Smooth muscle cell (in vitro differentiated cells): ENCODE data around the gene INTS2. TPM values are rescaled to one million over a fixed set of nuclear protein-coding genes. Genes with fewer than 3 reads are reported as not detected.

ENCODE experiments used
- DNase-seq: peaks from one replicate; lab custom pipeline; 2025; ENCODE audit not compliant: unreplicated experiment; lab: John Stamatoyannopoulos, UW
- H2AFZ ChIP-seq: fragments of 200-600 bp; sonication (generic); 2 replicates; pipeline ENCODE4 v1.6.0; 2016; ENCODE audit warnings: antibody characterized with exemption, low read depth, mild to moderate bottlenecking
- H3F3A ChIP-seq: fragments of 200-600 bp; sonication (generic); 2 replicates; pipeline ENCODE4 v1.6.0; 2017; ENCODE audit warnings: antibody characterized with exemption, low read depth
- H3K27ac ChIP-seq: fragments of 200-600 bp; sonication (generic); 2 replicates; pipeline ENCODE4 v1.5.1; 2016; ENCODE audit warnings: low read depth, mild to moderate bottlenecking
- H3K27me3 ChIP-seq: fragments of 200-600 bp; sonication (generic); 2 replicates; pipeline ENCODE4 v1.6.1; 2016; ENCODE audit warnings: low read depth, mild to moderate bottlenecking
- H3K36me3 ChIP-seq: fragments of 200-600 bp; sonication (generic); 2 replicates; pipeline ENCODE4 v1.5.1; 2016; ENCODE audit warnings: low read depth
- H3K4me1 ChIP-seq: fragments of 200-600 bp; sonication (generic); 2 replicates; pipeline ENCODE4 v1.5.1; 2016; ENCODE audit warnings: low read depth
- H3K4me2 ChIP-seq: fragments of 200-600 bp; sonication (generic); 2 replicates; pipeline ENCODE4 v1.6.0; 2016; ENCODE audit warnings: mild to moderate bottlenecking
- H3K4me3 ChIP-seq: fragments of 200-600 bp; sonication (generic); 2 replicates; pipeline ENCODE4 v1.5.1; 2016; ENCODE audit warnings: mild to moderate bottlenecking
- H3K79me2 ChIP-seq: fragments of 200-600 bp; sonication (generic); 2 replicates; pipeline ENCODE4 v1.6.0; 2016; ENCODE audit warnings: low read depth, mild to moderate bottlenecking
- H3K9ac ChIP-seq: fragments of 200-600 bp; sonication (generic); 2 replicates; pipeline ENCODE4 v1.6.0; 2016; ENCODE audit warnings: low read depth
- H3K9me3 ChIP-seq: fragments of 200-600 bp; sonication (generic); replicated peaks from 2 replicates; pipeline ENCODE4 v1.5.1; 2016; ENCODE audit warnings: low read depth
- H4K20me1 ChIP-seq: fragments of 200-600 bp; sonication (generic); 2 replicates; pipeline ENCODE4 v1.6.0; 2016; ENCODE audit warnings: low read depth
- WGBS: methylation state at CpG from one replicate; pipeline ENCODE4 v1.1.7; 2016; ENCODE audit warnings: low lambda C conversion rate; 5-methylcytosine and 5-hydroxymethylcytosine counted together
- polyA plus RNA-seq: library from polyadenylated mRNA; unstranded; fragments of >200 nt; fragmentation: Nextera tagmentation; extraction: Ambion mirVana; gene quantifications from 2 replicates; pipeline ENCODE4 v1.2.1, GENCODE V29; 2016
- total RNA-seq: library from RNA; depleted of rRNA; stranded (reverse); fragments of >200 nt; gene quantifications from 2 replicates; pipeline ENCODE4 v1.2.3, GENCODE V29; 2014
- TF ChIP-seq, protein P1 (sequence below): fragments of 200-600 bp; sonication (generic); IDR thresholded peaks from 2 replicates; pipeline ENCODE4 v1.5.1; 2017; ENCODE audit warnings: borderline replicate concordance, mild to moderate bottlenecking, antibody characterized with exemption; ENCODE audit not compliant: insufficient read depth, poor library complexity, severe bottlenecking

The INTS2 gene
- total and polyA plus RNA-seq, 2 experiments from 2014 or later: 3.9 to 15.5 TPM

GRCh38 chr17:61856035-61856434, 71.7 kb downstream of the INTS2 start:
- Histone ChIP-seq H3K4me1 (peaks cover 7% of the 10 kb centered on the region), H3K79me2 (peaks cover 13% of the 10 kb centered on the region), H3K4me2 (no peak overlapping the region), H3K9me3 (no peaks in the 10 kb centered on the region), H3K4me3 (no peak overlapping the region), H3K9ac (no peak overlapping the region), H3F3A (no peaks in the 10 kb centered on the region), H2AFZ (no peak overlapping the region), H3K36me3 (no peaks in the 10 kb centered on the region), H3K27me3 (no peaks in the 10 kb centered on the region), H4K20me1 (no peaks in the 10 kb centered on the region), H3K27ac (no peak overlapping the region)
- TF ChIP-seq, protein P1, sequence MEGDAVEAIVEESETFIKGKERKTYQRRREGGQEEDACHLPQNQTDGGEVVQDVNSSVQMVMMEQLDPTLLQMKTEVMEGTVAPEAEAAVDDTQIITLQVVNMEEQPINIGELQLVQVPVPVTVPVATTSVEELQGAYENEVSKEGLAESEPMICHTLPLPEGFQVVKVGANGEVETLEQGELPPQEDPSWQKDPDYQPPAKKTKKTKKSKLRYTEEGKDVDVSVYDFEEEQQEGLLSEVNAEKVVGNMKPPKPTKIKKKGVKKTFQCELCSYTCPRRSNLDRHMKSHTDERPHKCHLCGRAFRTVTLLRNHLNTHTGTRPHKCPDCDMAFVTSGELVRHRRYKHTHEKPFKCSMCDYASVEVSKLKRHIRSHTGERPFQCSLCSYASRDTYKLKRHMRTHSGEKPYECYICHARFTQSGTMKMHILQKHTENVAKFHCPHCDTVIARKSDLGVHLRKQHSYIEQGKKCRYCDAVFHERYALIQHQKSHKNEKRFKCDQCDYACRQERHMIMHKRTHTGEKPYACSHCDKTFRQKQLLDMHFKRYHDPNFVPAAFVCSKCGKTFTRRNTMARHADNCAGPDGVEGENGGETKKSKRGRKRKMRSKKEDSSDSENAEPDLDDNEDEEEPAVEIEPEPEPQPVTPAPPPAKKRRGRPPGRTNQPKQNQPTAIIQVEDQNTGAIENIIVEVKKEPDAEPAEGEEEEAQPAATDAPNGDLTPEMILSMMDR: no peak
- DNase-seq: no peak
- WGBS: 98% methylated on average over 1 of the region's 1 CpG

GRCh38 chr17:61852857-61853256, 74.9 kb downstream of the INTS2 start:
- H4K20me1 ChIP-seq: no peaks in the 10 kb centered on the region
- no peak for DNase-seq
- H3K27me3 ChIP-seq: no peaks in the 10 kb centered on the region
- no peaks in the 10 kb centered on the region for H3K79me2 ChIP-seq
- H3K9ac ChIP-seq: no peak overlapping the region
- WGBS: 94% methylated on average over 2 of the region's 2 CpGs
- no peaks in the 10 kb centered on the region for H3K4me1 ChIP-seq
- no peak overlapping the region for H3K4me2 ChIP-seq
- no peak overlapping the region for H3K27ac ChIP-seq
- H2AFZ ChIP-seq: no peak overlapping the region
- H3K4me3 ChIP-seq: no peak overlapping the region
- no peaks in the 10 kb centered on the region for H3K36me3 ChIP-seq
- no peaks in the 10 kb centered on the region for H3F3A ChIP-seq
- TF ChIP-seq, protein P1: no peak
- no peaks in the 10 kb centered on the region for H3K9me3 ChIP-seq

DNA sequence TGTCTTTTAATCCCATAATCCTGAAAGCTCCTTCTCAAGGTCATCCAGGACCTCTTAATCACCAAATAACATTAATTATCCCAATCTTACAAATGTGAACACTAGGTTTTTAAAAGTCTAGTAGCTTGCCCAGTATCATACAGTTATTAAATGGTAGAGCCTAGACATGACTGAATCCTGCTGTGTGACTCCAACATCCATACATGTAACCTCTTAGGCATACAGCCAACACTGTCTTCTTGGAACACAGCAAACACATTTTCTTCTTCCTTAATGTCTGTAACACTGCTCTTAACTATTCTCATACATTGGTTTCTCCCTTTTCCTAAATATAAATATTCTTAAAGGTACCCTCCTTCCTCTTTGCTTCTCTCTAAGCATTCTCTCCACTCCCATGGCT, 78.1 kb downstream of the INTS2 start:
- no peak overlapping the region for H2AFZ ChIP-seq
- no peaks in the 10 kb centered on the region for H3K4me1 ChIP-seq
- DNase-seq: no peak
- H3K27me3 ChIP-seq: no peaks in the 10 kb centered on the region
- no peak overlapping the region for H3K9ac ChIP-seq
- H3K36me3 ChIP-seq: no peaks in the 10 kb centered on the region
- TF ChIP-seq, protein P1: no peak
- no peaks in the 10 kb centered on the region for H3K79me2 ChIP-seq
- H3K4me2 ChIP-seq: no peak overlapping the region
- no peaks in the 10 kb centered on the region for H3F3A ChIP-seq
- no peak overlapping the region for H3K4me3 ChIP-seq
- no peaks in the 10 kb centered on the region for H3K9me3 ChIP-seq
- H4K20me1 ChIP-seq: no peaks in the 10 kb centered on the region
- no peak overlapping the region for H3K27ac ChIP-seq

DNA sequence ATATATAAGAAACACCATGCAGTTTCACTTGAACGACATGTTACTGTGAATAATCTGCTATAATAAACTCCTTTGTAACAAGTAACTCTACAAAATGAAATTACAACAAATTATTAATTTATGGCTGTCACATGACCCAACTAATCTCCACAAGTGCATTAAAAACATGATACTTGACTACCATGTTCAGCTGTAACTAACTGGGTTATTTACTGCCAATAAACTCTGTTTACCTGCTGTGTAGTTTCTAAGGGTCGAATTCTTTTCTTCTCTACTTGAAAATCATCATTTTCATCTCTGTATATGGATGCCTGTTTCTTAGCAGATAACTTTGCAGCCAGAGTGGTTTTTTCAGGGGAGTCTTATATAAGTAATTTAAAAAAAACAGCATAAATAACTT, 78.9 kb downstream of the INTS2 start:
- Histone ChIP-seq H4K20me1 (no peaks in the 10 kb centered on the region), H3K4me1 (no peaks in the 10 kb centered on the region)

More for the DNA sequence above, 78.9 kb downstream of the INTS2 start:
- Histone ChIP-seq H3K9ac (no peak overlapping the region), H3K27ac (no peak overlapping the region), H3K4me3 (no peak overlapping the region), H3K27me3 (no peaks in the 10 kb centered on the region), H2AFZ (no peak overlapping the region), H3K4me2 (no peak overlapping the region), H3F3A (no peaks in the 10 kb centered on the region), H3K79me2 (no peaks in the 10 kb centered on the region), H3K9me3 (no peaks in the 10 kb centered on the region), H3K36me3 (no peaks in the 10 kb centered on the region)
- whole genome bisulfite sequencing: 99% methylated on average over 2 of the region's 2 CpGs
- DNase-seq: no peak
- TF ChIP-seq, protein P1: no peak
